ENCODE results near the gene FHOD3.

Gene FHOD3

GRCh38 chr18:36769172-36769571 is 471.7 kb downstream of the FHOD3 start:
- no peak for DNase-seq

GRCh38 chr18:36769611-36770314 is 472.2 kb downstream of the FHOD3 start:
- DNase-seq = no peak

GRCh38 chr18:36770315-36770946 is 472.9 kb downstream of the FHOD3 start:
- no peak for DNase-seq

- DNase-seq = no peak
Observed at GRCh38 chr18:36771245-36771644, 473.7 kb downstream of the FHOD3 start.

GRCh38 chr18:36772241-36772723 is 474.8 kb downstream of the FHOD3 start:
- DNase-seq = no peak

DNA sequence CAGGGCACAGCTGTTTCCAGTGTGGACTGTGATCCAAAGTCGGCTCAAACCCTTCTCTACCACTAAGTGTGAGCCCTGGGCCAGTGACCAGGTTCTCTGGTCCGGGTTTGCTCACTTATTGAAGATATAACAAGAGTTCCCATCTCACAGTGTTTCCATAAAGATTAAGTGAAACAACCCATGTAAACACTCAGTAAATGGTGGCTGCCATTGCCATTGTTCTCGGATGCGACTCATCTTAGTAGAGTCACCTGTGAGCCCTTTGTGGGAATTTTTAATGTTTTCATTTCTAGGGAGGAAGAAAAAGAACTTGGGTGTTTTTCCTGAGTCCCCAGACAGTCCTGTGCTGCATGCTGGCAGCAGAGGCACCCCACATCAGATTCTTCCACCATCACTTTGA is 477.9 kb downstream of the FHOD3 start:
- no peak for DNase-seq

GRCh38 chr18:36776650-36777049 is 479.1 kb downstream of the FHOD3 start:
- no peak for DNase-seq

- no peak for DNase-seq
Observed at GRCh38 chr18:36777566-36777965, 480.1 kb downstream of the FHOD3 start.

- no peak for DNase-seq
Observed at GRCh38 chr18:36780748-36781147, 483.2 kb downstream of the FHOD3 start.

DNA sequence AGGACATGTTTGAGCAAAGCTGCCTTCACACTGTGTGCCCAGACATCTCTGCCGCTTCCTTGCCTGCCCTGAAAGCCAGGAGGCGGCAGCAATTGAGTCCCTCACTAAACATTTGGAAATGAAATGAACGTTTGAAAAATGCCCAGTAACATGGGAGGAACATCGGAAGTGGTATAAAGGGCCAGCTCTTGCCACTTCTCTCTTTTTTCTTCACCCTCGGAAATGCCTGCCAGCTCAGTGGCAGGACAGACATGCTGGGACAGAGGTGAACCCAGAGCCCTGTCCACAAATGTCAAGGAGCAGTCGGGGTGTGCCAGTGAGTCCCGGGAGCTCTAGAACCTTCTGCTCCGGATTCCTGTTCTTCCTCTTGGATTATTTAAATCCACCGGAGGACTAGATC is 485.2 kb downstream of the FHOD3 start:
- DNase-seq = no peak

- no peak for DNase-seq
Observed at GRCh38 chr18:36783792-36784191, 486.3 kb downstream of the FHOD3 start.

- DNase-seq = no peak
Observed at GRCh38 chr18:36786686-36787085, 489.2 kb downstream of the FHOD3 start.

DNA sequence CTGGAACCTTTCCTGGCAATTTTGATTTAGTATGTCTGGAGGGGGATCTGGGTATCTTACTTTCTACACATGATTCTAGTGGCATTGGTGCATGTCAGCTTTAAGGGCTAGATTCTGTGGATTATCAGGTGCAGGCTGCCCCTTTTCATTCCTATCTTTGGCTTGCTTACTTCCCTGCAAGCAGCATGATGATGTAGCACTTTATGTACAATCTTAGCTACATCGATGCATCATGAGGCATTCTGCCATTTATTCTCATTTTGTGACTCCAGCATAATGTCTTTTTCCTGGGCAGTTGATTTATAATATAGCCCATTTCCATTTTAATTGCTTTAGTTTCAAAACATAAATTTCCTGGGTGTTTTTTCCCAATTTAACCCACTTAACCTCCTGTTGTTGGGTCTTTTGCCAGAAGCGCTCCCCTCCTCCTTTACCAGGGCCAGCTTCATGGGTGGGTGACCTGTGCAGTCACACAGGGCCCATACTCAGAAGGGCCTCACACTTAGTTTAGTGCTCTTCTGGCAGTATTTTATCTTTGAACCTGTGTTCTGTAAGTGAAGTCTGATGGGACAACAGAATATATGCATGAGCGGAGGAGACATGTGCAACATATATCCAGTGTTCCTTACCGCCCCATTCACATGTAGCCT is 495.2 kb downstream of the FHOD3 start:
- no peak for DNase-seq

DNA sequence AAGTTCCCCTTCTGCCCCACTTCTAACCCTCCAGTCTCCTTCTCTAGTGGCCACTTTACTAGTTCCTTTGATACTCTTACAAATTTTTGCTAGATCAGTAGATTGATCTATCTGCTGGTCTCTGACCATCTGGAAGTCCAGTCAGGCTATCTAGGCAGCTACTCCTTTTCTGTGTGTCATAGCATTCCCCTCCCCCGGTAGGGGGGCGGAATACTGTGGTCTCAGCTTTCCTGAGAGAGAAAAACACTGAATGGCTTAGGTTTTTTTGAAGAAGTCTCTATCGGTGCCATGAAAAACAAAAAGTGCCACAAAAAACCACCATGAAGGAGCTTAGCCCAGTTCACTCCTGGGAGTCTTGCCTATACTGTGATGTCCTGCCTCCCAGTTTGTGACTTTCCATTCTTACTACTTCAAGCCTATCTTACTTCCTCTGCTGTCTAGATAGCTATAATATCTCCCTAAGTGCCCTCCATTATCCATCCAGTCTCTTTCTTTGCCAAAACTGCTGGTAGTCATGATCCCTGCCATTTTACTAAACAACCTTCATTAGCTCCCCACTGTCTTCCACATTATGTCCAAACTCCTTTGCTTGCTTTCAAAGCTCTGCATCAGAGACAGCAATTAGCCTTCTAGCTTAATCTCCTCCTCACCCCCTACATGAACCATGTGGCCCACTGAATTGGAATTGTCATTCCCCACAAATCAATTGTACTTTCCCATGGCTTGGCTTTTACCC is 501.4 kb downstream of the FHOD3 start:
- DNase-seq = no peak

GRCh38 chr18:36805105-36805504 is 507.6 kb downstream of the FHOD3 start:
- DNase-seq = no peak

- no peak for DNase-seq
Observed at GRCh38 chr18:36808681-36809080, 511.2 kb downstream of the FHOD3 start.

- DNase-seq = peak; percentile 40 to 74
Observed at GRCh38 chr18:36809590-36810381, 512.3 kb downstream of the FHOD3 start.

- DNase-seq = no peak
Observed at GRCh38 chr18:36811430-36811829, 513.9 kb downstream of the FHOD3 start.

DNA sequence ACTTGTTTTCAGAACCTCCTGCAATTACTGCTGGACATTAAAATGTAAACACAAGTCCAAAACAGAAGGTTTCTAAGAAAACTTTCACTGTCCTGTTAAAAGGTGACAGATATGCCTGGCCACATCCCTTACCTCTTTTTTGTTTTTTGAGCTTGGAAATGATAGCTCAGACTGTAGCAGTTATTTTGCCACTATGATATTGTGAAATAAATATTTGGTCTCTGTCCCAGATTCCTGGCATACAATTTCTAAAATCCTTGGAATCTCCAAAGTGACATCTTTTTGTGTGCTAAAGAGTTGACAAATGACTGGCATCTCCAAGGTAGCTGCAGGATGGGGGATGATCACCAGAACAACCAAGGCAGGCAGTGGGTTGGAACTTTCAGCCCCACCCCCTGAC is 514.4 kb downstream of the FHOD3 start:
- no peak for DNase-seq

DNA sequence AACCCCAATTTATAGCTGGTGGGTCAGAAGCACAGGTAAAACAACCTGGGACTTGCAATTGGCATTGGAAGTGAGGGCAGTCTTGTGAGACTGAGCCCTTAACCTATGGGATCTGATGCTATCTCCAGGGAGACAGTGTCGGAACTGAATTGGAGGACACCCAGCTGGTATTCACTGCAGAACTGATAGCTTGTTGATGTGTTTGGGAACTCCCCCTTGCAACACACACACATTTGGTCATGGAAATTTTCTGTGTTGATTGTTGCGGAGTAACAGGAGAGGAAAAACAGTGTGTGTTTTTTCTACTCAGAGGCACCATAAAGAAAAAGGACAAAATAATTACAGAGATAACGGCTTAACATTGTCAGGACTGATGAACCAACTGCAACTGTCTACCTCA is 515.2 kb downstream of the FHOD3 start:
- no peak for DNase-seq

GRCh38 chr18:36813101-36813775 is 515.7 kb downstream of the FHOD3 start:
- DNase-seq = no peak

GRCh38 chr18:36813824-36814223 is 516.3 kb downstream of the FHOD3 start:
- DNase-seq = no peak

Measured in CD4-positive, alpha-beta T cell treated with Interferon alpha-2 for 1 hour (primary cell).